Left lung (tissue), 10 donors: Measurements from ENCODE around the gene ALCAM. TPM values are rescaled to one million over a fixed set of nuclear protein-coding genes. Genes with fewer than 3 reads are reported as not detected.

Experiments
- ATAC-seq: fragments of 200-7000 bp; cut with Tn5 transposase; one replicate; pipeline ENCODE4 v1.9.1; 2020; ENCODE audit warnings: moderate library complexity
- DNase-seq, 4 donors: peaks; one replicate each; pipeline ENCODE4 v3.0.0-alpha.2; 2013 to 2020
- H3K27ac ChIP-seq, 2 donors: fragments of 200-600 bp; sonication (generic) in 1 of 2; one replicate each; pipeline versions ENCODE4 v1.5.0 to v1.8.0; 2020 to 2021
- H3K27me3 ChIP-seq, 2 donors: fragments of 200-600 bp; sonication (generic) in 1 of 2; one replicate each; pipeline versions ENCODE4 v1.5.0 to v1.8.0; 2020 to 2021
- H3K36me3 ChIP-seq, 2 donors: fragments of 200-600 bp; sonication (generic) in 1 of 2; one replicate each; pipeline versions ENCODE4 v1.5.0 to v1.8.0; 2020 to 2021
- H3K4me1 ChIP-seq, 2 donors: fragments of 200-600 bp; one replicate each; pipeline ENCODE4 v1.8.0; 2021
- H3K4me3 ChIP-seq, 2 donors: fragments of 200-600 bp; sonication (generic) in 1 of 2; one replicate each; pipeline versions ENCODE4 v1.5.0 to v1.8.0; 2020 to 2021; ENCODE audit warnings: mild to moderate bottlenecking in 1 of 2
- H3K9me3 ChIP-seq, 2 donors: fragments of 200-600 bp; sonication (generic) in 1 of 2; one replicate each; pipeline versions ENCODE4 v1.5.0 to v1.8.0; 2020 to 2021
- CTCF ChIP-seq, 2 donors: fragments of 200-600 bp; sonication (generic) in 1 of 2; IDR thresholded peaks; one replicate each; pipeline versions ENCODE4 v1.5.0 to v1.8.0; 2021; ENCODE audit warnings: antibody characterized with exemption in 2 of 2
- intact Hi-C, 2 donors: fragments of 100-400 bp; cut with DNase I; formaldehyde crosslinking; loops; one replicate each; pipeline versions ENCODE4 v1.11.2 to v1.14.2; 2022
- polyA plus RNA-seq, 6 donors: library from polyadenylated mRNA; unstranded; fragments of 120-200 nt; gene quantifications; one replicate each; pipeline ENCODE4 v1.2.1, GENCODE V29; 2013; ENCODE audit not compliant: insufficient read length in 6 of 6
- total RNA-seq, 2 donors: library from RNA; stranded (reverse); fragmentation: NEBNext Ultra II Directional; extraction: Animal tissue kit (Norgen Biotek cat#: 25700); gene quantifications; one replicate each; pipeline ENCODE4 v1.2.1, GENCODE V29; 2021
- donor health status: DM: no; HTN: yes; CAD: no.
- donor health status: DM: no; HTN: no; CAD: no.

ALCAM gene
- total and polyA plus RNA-seq, 8 donors: 84.2 to 170 (median 127) TPM

GRCh38 chr3:105611304-105612192 lies 244.8 kb downstream of the ALCAM start:
- peak in 2 of 4 donors; percentile 27 to 55 for DNase-seq
- Histone ChIP-seq H3K9me3 (no peaks in the 10 kb centered on the region), H3K27ac (no peak overlapping the region), H3K4me1 (no peaks in the 10 kb centered on the region), H3K27me3 (no peaks in the 10 kb centered on the region), H3K4me3 (no peak overlapping the region), H3K36me3 (no peaks in the 10 kb centered on the region)
- intact Hi-C loops: no loop called here
- peak; percentile 84 for ATAC-seq
- no peak for TF ChIP-seq CTCF (IDR thresholded peaks at IDR 0.05)

GRCh38 chr3:105613120-105613519 lies 246.4 kb downstream of the ALCAM start:
- DNase-seq (no peak), ATAC-seq (no peak)
- no peak overlapping the region for H3K4me3 ChIP-seq
- TF ChIP-seq CTCF (IDR thresholded peaks at IDR 0.05): no peak
- H3K27me3 ChIP-seq: no peaks in the 10 kb centered on the region
- no peak overlapping the region for H3K27ac ChIP-seq
- no peaks in the 10 kb centered on the region for H3K9me3 ChIP-seq
- H3K36me3 ChIP-seq: no peaks in the 10 kb centered on the region
- no peaks in the 10 kb centered on the region for H3K4me1 ChIP-seq
- intact Hi-C loops: no loop called here

GRCh38 chr3:105614288-105615030 lies 247.8 kb downstream of the ALCAM start:
- H3K9me3 ChIP-seq: no peaks in the 10 kb centered on the region
- no peaks in the 10 kb centered on the region for H3K36me3 ChIP-seq
- no peak overlapping the region for H3K4me3 ChIP-seq
- no peak for ATAC-seq
- H3K27me3 ChIP-seq: no peaks in the 10 kb centered on the region
- intact Hi-C loops: no loop called here
- TF ChIP-seq CTCF (IDR thresholded peaks at IDR 0.05): no peak
- H3K4me1 ChIP-seq: no peaks in the 10 kb centered on the region
- no peak overlapping the region for H3K27ac ChIP-seq
- no peak for DNase-seq

- intact Hi-C loops: no loop called here
- no peaks in the 10 kb centered on the region for H3K9me3 ChIP-seq
- no peak overlapping the region for H3K27ac ChIP-seq
- DNase-seq (no peak), ATAC-seq (no peak)
- no peak overlapping the region for H3K4me3 ChIP-seq
- no peak for TF ChIP-seq CTCF (IDR thresholded peaks at IDR 0.05)
- H3K27me3 ChIP-seq: no peaks in the 10 kb centered on the region
- H3K36me3 ChIP-seq: no peaks in the 10 kb centered on the region
- no peaks in the 10 kb centered on the region for H3K4me1 ChIP-seq
Observed at GRCh38 chr3:105615814-105616213, 249.1 kb downstream of the ALCAM start.
